Measurements from ENCODE around the gene MAN2A2. TPM values are rescaled to one million over a fixed set of nuclear protein-coding genes. Genes with fewer than 3 reads are reported as not detected.
A peak's percentile ranks its signal among the peaks of the same experiment; 100 is the strongest.

MAN2A2 gene
- total and polyA plus RNA-seq, 9 of the 15 experiments (the other 6 are each of a cell fraction or from before 2014, with no cell fraction given): 7.3 to 151 (median 43.4) TPM

DNA sequence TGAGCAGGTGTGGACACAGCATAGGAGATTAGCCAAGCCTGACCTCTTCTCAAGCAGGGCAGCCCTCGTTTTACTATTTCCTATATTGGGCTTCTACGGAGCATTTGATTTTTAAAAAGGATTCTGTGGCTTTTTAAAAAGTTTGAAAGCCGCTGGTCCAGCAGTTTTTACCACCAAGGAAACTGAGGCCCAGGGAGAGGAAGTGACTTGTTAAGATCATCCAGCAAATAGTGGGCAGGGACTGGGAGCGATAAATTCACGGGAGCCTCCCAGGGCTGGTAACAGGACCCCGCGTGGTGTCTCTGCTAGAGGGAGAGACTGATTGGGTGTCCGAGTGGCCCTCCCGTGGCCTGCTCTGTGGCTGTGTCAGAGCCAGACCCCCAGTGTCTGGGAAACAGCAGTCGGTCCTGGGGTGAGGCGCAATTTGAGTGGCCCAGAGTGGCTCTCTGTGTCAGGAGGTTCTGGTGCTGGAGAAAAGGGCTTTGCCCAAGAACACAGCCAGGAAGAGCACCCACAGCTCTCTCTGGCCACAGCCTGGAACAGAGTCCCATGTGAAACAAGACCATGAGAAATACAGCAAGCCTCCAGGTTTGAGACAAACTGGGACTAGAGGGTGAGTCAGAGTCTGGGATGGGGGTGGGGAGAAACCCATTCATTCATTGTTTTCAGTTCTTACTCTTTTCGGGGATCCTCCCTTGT is 30.5 kb upstream of the MAN2A2 start (continued):
- TF ChIP-seq, protein P1, sequence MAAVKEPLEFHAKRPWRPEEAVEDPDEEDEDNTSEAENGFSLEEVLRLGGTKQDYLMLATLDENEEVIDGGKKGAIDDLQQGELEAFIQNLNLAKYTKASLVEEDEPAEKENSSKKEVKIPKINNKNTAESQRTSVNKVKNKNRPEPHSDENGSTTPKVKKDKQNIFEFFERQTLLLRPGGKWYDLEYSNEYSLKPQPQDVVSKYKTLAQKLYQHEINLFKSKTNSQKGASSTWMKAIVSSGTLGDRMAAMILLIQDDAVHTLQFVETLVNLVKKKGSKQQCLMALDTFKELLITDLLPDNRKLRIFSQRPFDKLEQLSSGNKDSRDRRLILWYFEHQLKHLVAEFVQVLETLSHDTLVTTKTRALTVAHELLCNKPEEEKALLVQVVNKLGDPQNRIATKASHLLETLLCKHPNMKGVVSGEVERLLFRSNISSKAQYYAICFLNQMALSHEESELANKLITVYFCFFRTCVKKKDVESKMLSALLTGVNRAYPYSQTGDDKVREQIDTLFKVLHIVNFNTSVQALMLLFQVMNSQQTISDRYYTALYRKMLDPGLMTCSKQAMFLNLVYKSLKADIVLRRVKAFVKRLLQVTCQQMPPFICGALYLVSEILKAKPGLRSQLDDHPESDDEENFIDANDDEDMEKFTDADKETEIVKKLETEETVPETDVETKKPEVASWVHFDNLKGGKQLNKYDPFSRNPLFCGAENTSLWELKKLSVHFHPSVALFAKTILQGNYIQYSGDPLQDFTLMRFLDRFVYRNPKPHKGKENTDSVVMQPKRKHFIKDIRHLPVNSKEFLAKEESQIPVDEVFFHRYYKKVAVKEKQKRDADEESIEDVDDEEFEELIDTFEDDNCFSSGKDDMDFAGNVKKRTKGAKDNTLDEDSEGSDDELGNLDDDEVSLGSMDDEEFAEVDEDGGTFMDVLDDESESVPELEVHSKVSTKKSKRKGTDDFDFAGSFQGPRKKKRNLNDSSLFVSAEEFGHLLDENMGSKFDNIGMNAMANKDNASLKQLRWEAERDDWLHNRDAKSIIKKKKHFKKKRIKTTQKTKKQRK (IDR thresholded peaks at IDR 0.05; ENCODE audit: borderline replicate concordance, low read depth, low read length): no peak
- TF ChIP-seq ZNF263 (CRISPR knock-in tag; IDR thresholded peaks at IDR 0.05; ENCODE audit: borderline replicate concordance) (no peak), U2AF2 (optimal IDR thresholded peaks at IDR 0.05; ENCODE audit: low read depth, low read length) (no peak), ZKSCAN8 (CRISPR knock-in tag; IDR thresholded peaks at IDR 0.05) (no peak), ZNF175 (CRISPR knock-in tag; IDR thresholded peaks at IDR 0.05; ENCODE audit: low read depth) (no peak), SP2 (IDR thresholded peaks at IDR 0.05; ENCODE audit: extremely low read depth, low read depth, low read length, poor library complexity, severe bottlenecking) (no peak), SMARCA4 (IDR thresholded peaks at IDR 0.05) (0 out of 2 replicates have a peak, but pooled peaks have one; percentile 24), ATF1 (CRISPR knock-in tag; IDR thresholded peaks at IDR 0.05) (no peak), ATF1 (tag; IDR thresholded peaks at IDR 0.05) (0 out of 2 replicates have a peak, but pooled peaks have one; percentile 33)
- TF ChIP-seq, protein P2, sequence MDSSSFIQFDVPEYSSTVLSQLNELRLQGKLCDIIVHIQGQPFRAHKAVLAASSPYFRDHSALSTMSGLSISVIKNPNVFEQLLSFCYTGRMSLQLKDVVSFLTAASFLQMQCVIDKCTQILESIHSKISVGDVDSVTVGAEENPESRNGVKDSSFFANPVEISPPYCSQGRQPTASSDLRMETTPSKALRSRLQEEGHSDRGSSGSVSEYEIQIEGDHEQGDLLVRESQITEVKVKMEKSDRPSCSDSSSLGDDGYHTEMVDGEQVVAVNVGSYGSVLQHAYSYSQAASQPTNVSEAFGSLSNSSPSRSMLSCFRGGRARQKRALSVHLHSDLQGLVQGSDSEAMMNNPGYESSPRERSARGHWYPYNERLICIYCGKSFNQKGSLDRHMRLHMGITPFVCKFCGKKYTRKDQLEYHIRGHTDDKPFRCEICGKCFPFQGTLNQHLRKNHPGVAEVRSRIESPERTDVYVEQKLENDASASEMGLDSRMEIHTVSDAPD (CRISPR knock-in tag; IDR thresholded peaks at IDR 0.05): no peak
- TF ChIP-seq, protein P3, sequence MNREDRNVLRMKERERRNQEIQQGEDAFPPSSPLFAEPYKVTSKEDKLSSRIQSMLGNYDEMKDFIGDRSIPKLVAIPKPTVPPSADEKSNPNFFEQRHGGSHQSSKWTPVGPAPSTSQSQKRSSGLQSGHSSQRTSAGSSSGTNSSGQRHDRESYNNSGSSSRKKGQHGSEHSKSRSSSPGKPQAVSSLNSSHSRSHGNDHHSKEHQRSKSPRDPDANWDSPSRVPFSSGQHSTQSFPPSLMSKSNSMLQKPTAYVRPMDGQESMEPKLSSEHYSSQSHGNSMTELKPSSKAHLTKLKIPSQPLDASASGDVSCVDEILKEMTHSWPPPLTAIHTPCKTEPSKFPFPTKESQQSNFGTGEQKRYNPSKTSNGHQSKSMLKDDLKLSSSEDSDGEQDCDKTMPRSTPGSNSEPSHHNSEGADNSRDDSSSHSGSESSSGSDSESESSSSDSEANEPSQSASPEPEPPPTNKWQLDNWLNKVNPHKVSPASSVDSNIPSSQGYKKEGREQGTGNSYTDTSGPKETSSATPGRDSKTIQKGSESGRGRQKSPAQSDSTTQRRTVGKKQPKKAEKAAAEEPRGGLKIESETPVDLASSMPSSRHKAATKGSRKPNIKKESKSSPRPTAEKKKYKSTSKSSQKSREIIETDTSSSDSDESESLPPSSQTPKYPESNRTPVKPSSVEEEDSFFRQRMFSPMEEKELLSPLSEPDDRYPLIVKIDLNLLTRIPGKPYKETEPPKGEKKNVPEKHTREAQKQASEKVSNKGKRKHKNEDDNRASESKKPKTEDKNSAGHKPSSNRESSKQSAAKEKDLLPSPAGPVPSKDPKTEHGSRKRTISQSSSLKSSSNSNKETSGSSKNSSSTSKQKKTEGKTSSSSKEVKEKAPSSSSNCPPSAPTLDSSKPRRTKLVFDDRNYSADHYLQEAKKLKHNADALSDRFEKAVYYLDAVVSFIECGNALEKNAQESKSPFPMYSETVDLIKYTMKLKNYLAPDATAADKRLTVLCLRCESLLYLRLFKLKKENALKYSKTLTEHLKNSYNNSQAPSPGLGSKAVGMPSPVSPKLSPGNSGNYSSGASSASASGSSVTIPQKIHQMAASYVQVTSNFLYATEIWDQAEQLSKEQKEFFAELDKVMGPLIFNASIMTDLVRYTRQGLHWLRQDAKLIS (CRISPR knock-in tag; IDR thresholded peaks at IDR 0.05): peak; percentile 65; the same call in 1 of the 2 replicates
- TF ChIP-seq, protein P4, sequence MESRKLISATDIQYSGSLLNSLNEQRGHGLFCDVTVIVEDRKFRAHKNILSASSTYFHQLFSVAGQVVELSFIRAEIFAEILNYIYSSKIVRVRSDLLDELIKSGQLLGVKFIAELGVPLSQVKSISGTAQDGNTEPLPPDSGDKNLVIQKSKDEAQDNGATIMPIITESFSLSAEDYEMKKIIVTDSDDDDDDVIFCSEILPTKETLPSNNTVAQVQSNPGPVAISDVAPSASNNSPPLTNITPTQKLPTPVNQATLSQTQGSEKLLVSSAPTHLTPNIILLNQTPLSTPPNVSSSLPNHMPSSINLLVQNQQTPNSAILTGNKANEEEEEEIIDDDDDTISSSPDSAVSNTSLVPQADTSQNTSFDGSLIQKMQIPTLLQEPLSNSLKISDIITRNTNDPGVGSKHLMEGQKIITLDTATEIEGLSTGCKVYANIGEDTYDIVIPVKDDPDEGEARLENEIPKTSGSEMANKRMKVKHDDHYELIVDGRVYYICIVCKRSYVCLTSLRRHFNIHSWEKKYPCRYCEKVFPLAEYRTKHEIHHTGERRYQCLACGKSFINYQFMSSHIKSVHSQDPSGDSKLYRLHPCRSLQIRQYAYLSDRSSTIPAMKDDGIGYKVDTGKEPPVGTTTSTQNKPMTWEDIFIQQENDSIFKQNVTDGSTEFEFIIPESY (CRISPR knock-in tag; IDR thresholded peaks at IDR 0.05): no peak
